Neuronal stem cell (in vitro differentiated cells): Measurements from ENCODE around the gene PLCD3.

Experiments
- DNase-seq: peaks from one replicate; pipeline ENCODE4 v3.0.0-alpha.2; 2013; ENCODE audit warnings: low spot score
- H2AFZ ChIP-seq: one replicate; pipeline ENCODE4 v1.6.1; 2013; ENCODE audit warnings: mild to moderate bottlenecking, low read length, inconsistent platforms
- H2AK5ac ChIP-seq: 2 replicates; pipeline ENCODE4 v1.6.1; 2013; ENCODE audit warnings: low read depth, mild to moderate bottlenecking, inconsistent platforms, low read length, moderate library complexity, mixed read lengths
- H2BK120ac ChIP-seq: 2 replicates; pipeline ENCODE4 v1.6.1; 2013; ENCODE audit warnings: low read depth, mild to moderate bottlenecking, inconsistent platforms, low read length, moderate library complexity, mixed read lengths
- H2BK12ac ChIP-seq: one replicate; pipeline ENCODE4 v1.6.1; 2013; ENCODE audit warnings: low read length, inconsistent platforms
- H2BK15ac ChIP-seq: 2 replicates; pipeline ENCODE4 v1.6.1; 2013; ENCODE audit warnings: mild to moderate bottlenecking, low read length, inconsistent platforms, mixed read lengths
- H2BK5ac ChIP-seq: one replicate; pipeline ENCODE4 v1.6.1; 2013; ENCODE audit warnings: inconsistent platforms, mild to moderate bottlenecking, low read length, moderate library complexity
- H3K14ac ChIP-seq: one replicate; pipeline ENCODE4 v1.6.1; 2013; ENCODE audit warnings: low read length, inconsistent platforms
- H3K18ac ChIP-seq: 2 replicates; pipeline ENCODE4 v1.6.1; 2013; ENCODE audit warnings: low read length, inconsistent platforms
- H3K23ac ChIP-seq: 2 replicates; pipeline ENCODE4 v1.6.1; 2013; ENCODE audit warnings: low read depth, mild to moderate bottlenecking, mixed read lengths, low read length, inconsistent platforms; ENCODE audit not compliant: poor library complexity
- H3K27ac ChIP-seq: replicated peaks from 3 replicates; pipeline ENCODE4 v1.5.1; 2013; ENCODE audit warnings: low read length, inconsistent platforms
- H3K27me3 ChIP-seq, 3 experiments: 2 replicates each; pipeline ENCODE4 v1.6.1; 2013; ENCODE audit warnings: low read length in 3 of 3, mild to moderate bottlenecking in 2 of 3, inconsistent platforms in 1 of 3, low read depth in 1 of 3, mixed read lengths in 1 of 3, moderate library complexity in 1 of 3; ENCODE audit not compliant: control insufficient read depth in 3 of 3, insufficient read depth in 3 of 3
- H3K36me3 ChIP-seq, 2 donors: replicated peaks in 1 of 2; 2 replicates each; pipeline ENCODE4 v1.6.1; 2013; ENCODE audit warnings: low read length in 2 of 2; ENCODE audit not compliant: control insufficient read depth in 2 of 2, insufficient read depth in 2 of 2
- H3K4ac ChIP-seq: 2 replicates; pipeline ENCODE4 v1.6.1; 2013; ENCODE audit warnings: inconsistent platforms, mild to moderate bottlenecking, low read length, moderate library complexity
- H3K4me1 ChIP-seq, 2 donors: 1 replicate in 1 of 2; 2 replicates in 1 of 2; pipeline ENCODE4 v1.6.1; 2013; ENCODE audit warnings: low read length in 2 of 2, low read depth in 1 of 2; ENCODE audit not compliant: control insufficient read depth in 2 of 2, insufficient read depth in 1 of 2
- H3K4me2 ChIP-seq: one replicate; pipeline ENCODE4 v1.6.1; 2013; ENCODE audit warnings: mild to moderate bottlenecking, low read length, inconsistent platforms; ENCODE audit not compliant: insufficient read depth, poor library complexity, severe bottlenecking
- H3K4me3 ChIP-seq, 2 donors: 2 replicates each; pipeline ENCODE4 v1.5.1; 2013; ENCODE audit warnings: low read length in 2 of 2, mild to moderate bottlenecking in 2 of 2, inconsistent platforms in 1 of 2, moderate library complexity in 1 of 2
- H3K79me1 ChIP-seq: one replicate; pipeline ENCODE4 v1.6.1; 2013; ENCODE audit warnings: low read depth, mild to moderate bottlenecking, inconsistent platforms, low read length, moderate library complexity
- H3K9ac ChIP-seq: one replicate; pipeline ENCODE4 v1.6.1; 2013; ENCODE audit warnings: mild to moderate bottlenecking, low read depth, low read length, inconsistent platforms; ENCODE audit not compliant: poor library complexity
- H3K9me3 ChIP-seq, 2 donors: replicated peaks in 1 of 2; 2 replicates each; pipeline versions ENCODE3 to v1.6.1; 2013; ENCODE audit warnings: low read length in 2 of 2, mild to moderate bottlenecking in 2 of 2, inconsistent platforms in 1 of 2, low read depth in 1 of 2, mixed read lengths in 1 of 2, moderate library complexity in 1 of 2; ENCODE audit not compliant: control insufficient read depth in 2 of 2, insufficient read depth in 1 of 2
- H4K8ac ChIP-seq: one replicate; pipeline ENCODE4 v1.6.1; 2013; ENCODE audit warnings: low read depth, mild to moderate bottlenecking, inconsistent platforms, low read length, moderate library complexity
- H4K91ac ChIP-seq: one replicate; pipeline ENCODE4 v1.6.1; 2013; ENCODE audit warnings: low read length, low read depth, mild to moderate bottlenecking, inconsistent platforms; ENCODE audit not compliant: poor library complexity
- WGBS, 2 donors: extraction: QIAGEN DNeasy Blood & Tissue Kit; methylation state at CpG; one replicate each; pipeline ENCODE4 v1.1.7; 2013; ENCODE audit warnings: missing lambda C conversion rate in 2 of 2, mixed read lengths in 1 of 2; ENCODE audit not compliant: insufficient read length in 2 of 2, insufficient replicate concordance in 1 of 2; ENCODE audit errors: extremely low coverage in 2 of 2; 5-methylcytosine and 5-hydroxymethylcytosine counted together

PLCD3 gene

DNA sequence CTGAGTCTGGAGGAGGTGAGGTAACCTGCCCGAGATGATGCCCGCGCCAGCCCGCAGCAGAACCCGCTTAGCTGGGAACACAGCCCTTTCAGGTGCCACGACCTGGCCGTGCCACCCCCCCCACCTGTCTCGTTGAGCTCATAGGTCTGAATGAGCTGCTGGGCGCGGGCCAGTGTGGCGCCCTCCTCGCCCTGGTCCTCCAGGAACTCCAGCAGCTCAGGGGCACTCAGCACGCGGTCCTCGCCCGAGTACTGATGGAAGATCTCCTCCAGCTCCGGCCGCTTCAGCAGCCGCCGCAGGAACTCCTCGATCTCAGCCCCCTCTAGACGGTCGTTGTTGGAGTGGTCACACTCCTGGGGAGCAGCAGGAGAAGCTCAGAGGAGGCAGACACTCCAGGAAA is 13.6 kb downstream of the PLCD3 start:
- H3K4me2 ChIP-seq: no peak overlapping the region
- no peak overlapping the region for H2BK5ac ChIP-seq
- H3K18ac ChIP-seq: no peak overlapping the region
- no CpG with 5 or more reads among the region's 23 CpGs for WGBS, 2 donors
- peaks cover 2% of the 10 kb centered on the region for H3K79me1 ChIP-seq
- no peaks in the 10 kb centered on the region for H3K36me3 ChIP-seq
- no peaks in the 10 kb centered on the region for H3K27me3 ChIP-seq
- H3K14ac ChIP-seq: no peak overlapping the region
- H2AFZ ChIP-seq: no peak overlapping the region
- H3K4me3 ChIP-seq: no peak overlapping the region
- no peak for DNase-seq
- H2BK120ac ChIP-seq: no peak overlapping the region
- H3K23ac ChIP-seq: no peak overlapping the region
- no peak overlapping the region for H4K8ac ChIP-seq
- no peak overlapping the region for H2BK12ac ChIP-seq
- no peak overlapping the region for H3K27ac ChIP-seq
- H3K4me1 ChIP-seq: peaks cover 4% of the 10 kb centered on the region in 2 donors
- no peak overlapping the region for H2BK15ac ChIP-seq
- no peak overlapping the region for H2AK5ac ChIP-seq
- H4K91ac ChIP-seq: no peak overlapping the region
- H3K9ac ChIP-seq: no peak overlapping the region
- H3K9me3 ChIP-seq: no peaks in the 10 kb centered on the region
- H3K4ac ChIP-seq: no peak overlapping the region

DNA sequence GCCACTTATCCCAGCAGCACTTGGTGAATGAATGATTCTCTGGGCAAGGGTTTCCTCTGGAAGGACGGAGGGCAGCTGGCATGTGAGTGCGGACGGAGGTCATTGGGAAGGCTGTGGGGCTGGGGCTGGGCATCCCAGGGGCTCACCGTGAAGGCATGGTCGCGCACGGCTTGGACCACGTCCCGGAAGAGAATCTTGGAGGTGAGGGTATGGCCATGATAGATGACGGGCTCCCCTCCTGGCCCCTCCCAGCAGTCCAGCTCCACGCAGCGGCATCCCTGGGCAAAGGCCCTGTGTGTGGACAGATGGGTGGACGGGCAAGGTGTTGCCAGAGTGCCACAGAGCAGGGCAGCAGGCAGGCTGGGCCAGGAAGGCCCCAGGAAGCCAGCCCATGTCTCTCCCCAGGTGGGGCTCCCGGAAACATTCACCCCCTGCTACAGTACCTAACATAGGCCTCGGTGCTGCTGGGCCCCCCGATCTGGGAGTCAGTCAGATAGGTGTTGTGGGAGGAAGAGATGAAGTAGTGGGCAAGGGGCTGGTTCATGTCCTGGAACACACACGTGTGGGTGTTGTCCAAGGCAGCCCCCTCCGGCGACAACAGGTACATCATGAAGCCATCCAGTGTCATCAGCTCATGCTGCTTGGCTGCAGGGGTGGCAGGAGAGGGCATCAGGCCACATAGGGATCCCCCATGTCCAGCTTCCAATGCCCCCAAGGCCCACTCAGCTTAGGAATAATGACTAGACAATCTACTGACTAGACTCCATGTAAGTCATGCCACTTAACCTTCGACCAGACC is 14.3 kb downstream of the PLCD3 start:
- Histone ChIP-seq H3K4me1 (peaks cover 2 to 4% of the 10 kb centered on the region in 2 donors), H4K8ac (no peak overlapping the region), H3K18ac (peak overlapping the region; percentile 28), H3K4ac (no peak overlapping the region), H3K27me3 (no peaks in the 10 kb centered on the region), H3K36me3 (no peaks in the 10 kb centered on the region), H2BK120ac (peak overlapping the region; percentile 72), H3K23ac (no peak overlapping the region), H2AK5ac (no peak overlapping the region), H3K14ac (peak overlapping the region; percentile 98), H4K91ac (no peak overlapping the region), H3K4me2 (no peak overlapping the region), H3K27ac (no peak overlapping the region), H2BK5ac (no peak overlapping the region), H3K79me1 (peaks cover 2% of the 10 kb centered on the region), H2BK12ac (no peak overlapping the region), H3K9me3 (no peaks in the 10 kb centered on the region), H2AFZ (no peak overlapping the region), H3K9ac (no peak overlapping the region), H3K4me3 (no peak overlapping the region), H2BK15ac (no peak overlapping the region)
- WGBS, 2 donors: no CpG with 5 or more reads among the region's 20 CpGs
- DNase-seq: no peak

DNA sequence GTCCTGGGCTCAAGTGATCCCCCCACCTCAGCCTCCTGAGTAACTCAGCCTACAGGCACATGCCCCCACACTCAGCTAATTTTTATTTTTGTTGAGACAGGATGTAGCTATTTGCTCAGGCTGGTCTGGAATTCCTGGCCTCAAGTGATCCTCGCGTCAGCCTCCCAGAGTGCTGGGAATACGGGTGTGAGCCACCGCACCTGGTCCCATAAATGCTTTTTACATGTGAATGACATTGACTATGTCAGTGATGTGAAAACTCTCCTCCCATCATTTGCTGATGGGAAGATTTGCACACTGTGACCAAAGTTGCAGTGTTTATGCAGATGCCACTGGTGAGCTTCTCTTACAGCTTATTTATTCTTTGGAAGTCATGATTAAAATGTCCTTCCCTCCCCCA is 15.0 kb downstream of the PLCD3 start:
- no peak overlapping the region for H4K8ac ChIP-seq
- peaks cover under 1 to 4% of the 10 kb centered on the region in 2 donors for H3K4me1 ChIP-seq
- peaks cover 0 to 2% of the 10 kb centered on the region in 2 donors for H3K9me3 ChIP-seq
- H2AK5ac ChIP-seq: no peak overlapping the region
- H3K27me3 ChIP-seq: no peaks in the 10 kb centered on the region
- H3K4me3 ChIP-seq: no peak overlapping the region
- no peak overlapping the region for H3K9ac ChIP-seq
- DNase-seq: no peak
- H2BK5ac ChIP-seq: no peak overlapping the region
- H2AFZ ChIP-seq: no peak overlapping the region
- peaks cover 2% of the 10 kb centered on the region for H3K79me1 ChIP-seq
- H3K23ac ChIP-seq: no peak overlapping the region
- no peak overlapping the region for H2BK120ac ChIP-seq
- no peak overlapping the region for H3K4ac ChIP-seq
- no peaks in the 10 kb centered on the region for H3K36me3 ChIP-seq
- no peak overlapping the region for H2BK15ac ChIP-seq
- H3K14ac ChIP-seq: no peak overlapping the region
- no peak overlapping the region for H4K91ac ChIP-seq
- H2BK12ac ChIP-seq: no peak overlapping the region
- no peak overlapping the region for H3K27ac ChIP-seq
- no peak overlapping the region for H3K4me2 ChIP-seq
- no CpG with 5 or more reads among the region's 4 CpGs for WGBS, 2 donors
- H3K18ac ChIP-seq: no peak overlapping the region

DNA sequence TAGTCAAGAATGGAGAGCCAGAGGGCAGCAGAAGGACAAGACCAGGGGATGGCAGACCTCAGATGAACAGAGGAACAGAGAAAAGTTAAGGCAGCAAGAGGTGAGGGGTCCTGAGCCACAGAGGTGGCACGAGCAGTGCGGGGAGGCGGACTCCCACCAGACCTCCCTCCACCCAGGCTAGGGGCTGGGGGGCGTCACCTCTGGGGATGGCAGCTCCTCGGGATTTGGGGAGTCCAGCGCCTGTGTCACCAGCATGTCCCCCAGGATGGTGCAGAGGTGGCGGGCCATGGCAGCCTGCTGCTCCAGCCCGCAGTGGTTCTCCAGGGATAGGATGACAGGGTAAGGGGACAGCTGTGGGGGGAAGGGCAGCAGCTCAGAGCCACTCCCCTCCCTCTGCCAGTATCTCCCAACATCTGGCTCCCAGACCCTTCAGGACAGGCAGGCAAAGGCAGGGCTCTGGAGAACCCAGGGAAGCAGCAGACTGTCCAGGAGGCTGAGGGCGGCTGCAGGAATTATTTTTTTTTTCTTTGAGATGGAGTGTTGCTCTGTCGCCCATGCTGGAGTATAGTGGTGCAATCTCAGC is 15.8 kb downstream of the PLCD3 start:
- Histone ChIP-seq H3K36me3 (no peaks in the 10 kb centered on the region), H4K91ac (no peak overlapping the region), H3K18ac (peak overlapping the region; percentile 70), H3K27me3 (no peaks in the 10 kb centered on the region), H3K23ac (no peak overlapping the region), H2BK12ac (peak overlapping the region; percentile 11), H3K4me3 (no peak overlapping the region), H3K27ac (no peak overlapping the region), H2BK15ac (no peak overlapping the region), H3K4me1 (peaks cover 0 to 6% of the 10 kb centered on the region in 2 donors), H3K14ac (no peak overlapping the region), H2BK120ac (no peak overlapping the region), H2AK5ac (peak overlapping the region; percentile 56), H4K8ac (no peak overlapping the region), H3K9me3 (peaks cover 0 to 2% of the 10 kb centered on the region in 2 donors), H3K79me1 (no peaks in the 10 kb centered on the region), H3K9ac (no peak overlapping the region), H2AFZ (no peak overlapping the region), H3K4ac (no peak overlapping the region), H2BK5ac (peak overlapping the region; percentile 42), H3K4me2 (no peak overlapping the region)
- no peak for DNase-seq
- no CpG with 5 or more reads among the region's 10 CpGs for WGBS, 2 donors
